GM06990 (cell line): ENCODE measurements around the gene POLR1G.
"Not testable (repeated sequence)": the region's sequence is repeated elsewhere in the genome, so short reads cannot be mapped to it uniquely, and the experiment has no call there.

Experiments
- DNase-seq: peaks from one replicate; pipeline ENCODE4 v3.0.0-alpha.2; 2011; ENCODE audit not compliant: insufficient read length; ENCODE audit errors: extremely low read depth
- H3K27me3 ChIP-seq: replicated peaks from 2 replicates; pipeline ENCODE4 v1.6.0; 2011; ENCODE audit warnings: low read length; ENCODE audit not compliant: control insufficient read depth, insufficient read depth
- H3K36me3 ChIP-seq: 2 replicates; pipeline ENCODE4 v1.5.1; 2011; ENCODE audit warnings: low read length; ENCODE audit not compliant: control insufficient read depth, insufficient read depth
- H3K4me3 ChIP-seq: replicated peaks from 2 replicates; pipeline ENCODE4 v1.5.1; 2011; ENCODE audit warnings: low read depth, mild to moderate bottlenecking, control low read depth, low read length
- TF ChIP-seq, protein P1 (sequence below): IDR thresholded peaks from 2 replicates; pipeline ENCODE4 v1.5.1; 2011; ENCODE audit warnings: low read length, control low read depth, mild to moderate bottlenecking, inconsistent platforms; ENCODE audit not compliant: insufficient read depth, poor library complexity, severe bottlenecking

The POLR1G gene

DNA sequence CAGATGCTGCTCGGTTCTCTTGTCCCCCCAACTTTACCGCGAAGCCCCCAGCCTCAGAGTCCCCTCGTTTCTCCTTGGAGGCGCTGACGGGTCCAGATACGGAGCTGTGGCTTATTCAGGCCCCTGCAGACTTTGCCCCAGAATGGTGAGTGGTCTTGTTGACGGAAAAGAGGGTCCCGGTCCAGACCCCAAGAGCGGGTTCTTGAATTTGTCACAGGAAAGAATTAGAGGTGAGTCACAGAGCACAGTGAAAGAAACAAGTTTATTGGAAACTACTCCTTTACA, 589 bp downstream of the POLR1G start:
- Histone ChIP-seq H3K27me3 (no peaks in the 10 kb centered on the region), H3K36me3 (no peaks in the 10 kb centered on the region), H3K4me3 (peak overlapping the region; percentile 88)
- TF ChIP-seq, protein P1, sequence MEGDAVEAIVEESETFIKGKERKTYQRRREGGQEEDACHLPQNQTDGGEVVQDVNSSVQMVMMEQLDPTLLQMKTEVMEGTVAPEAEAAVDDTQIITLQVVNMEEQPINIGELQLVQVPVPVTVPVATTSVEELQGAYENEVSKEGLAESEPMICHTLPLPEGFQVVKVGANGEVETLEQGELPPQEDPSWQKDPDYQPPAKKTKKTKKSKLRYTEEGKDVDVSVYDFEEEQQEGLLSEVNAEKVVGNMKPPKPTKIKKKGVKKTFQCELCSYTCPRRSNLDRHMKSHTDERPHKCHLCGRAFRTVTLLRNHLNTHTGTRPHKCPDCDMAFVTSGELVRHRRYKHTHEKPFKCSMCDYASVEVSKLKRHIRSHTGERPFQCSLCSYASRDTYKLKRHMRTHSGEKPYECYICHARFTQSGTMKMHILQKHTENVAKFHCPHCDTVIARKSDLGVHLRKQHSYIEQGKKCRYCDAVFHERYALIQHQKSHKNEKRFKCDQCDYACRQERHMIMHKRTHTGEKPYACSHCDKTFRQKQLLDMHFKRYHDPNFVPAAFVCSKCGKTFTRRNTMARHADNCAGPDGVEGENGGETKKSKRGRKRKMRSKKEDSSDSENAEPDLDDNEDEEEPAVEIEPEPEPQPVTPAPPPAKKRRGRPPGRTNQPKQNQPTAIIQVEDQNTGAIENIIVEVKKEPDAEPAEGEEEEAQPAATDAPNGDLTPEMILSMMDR, result no peak
- DNase-seq, result no peak

DNA sequence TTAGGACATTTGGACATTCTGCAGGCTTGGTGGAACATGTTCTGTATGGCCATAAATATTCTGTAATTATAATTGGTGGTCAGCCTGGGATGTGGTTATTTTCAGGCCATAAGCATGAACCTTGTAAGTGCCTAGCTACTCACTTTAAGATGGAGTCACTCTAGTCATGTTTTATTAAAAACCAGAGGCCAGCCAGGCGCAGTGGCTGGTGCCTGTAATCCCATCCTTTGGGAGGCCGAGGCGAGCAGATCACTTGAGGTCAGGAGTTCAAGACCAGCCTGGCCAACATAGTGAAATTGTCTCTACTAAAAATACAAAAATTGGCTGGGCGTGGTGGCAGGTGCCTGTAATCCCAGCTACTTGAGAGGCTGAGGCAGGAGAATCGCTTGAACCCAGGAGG, 1.1 kb downstream of the POLR1G start:
- not testable (repeated sequence) for H3K27me3 ChIP-seq, H3K36me3 ChIP-seq, DNase-seq
- peak overlapping the region; percentile 88 for H3K4me3 ChIP-seq

DNA sequence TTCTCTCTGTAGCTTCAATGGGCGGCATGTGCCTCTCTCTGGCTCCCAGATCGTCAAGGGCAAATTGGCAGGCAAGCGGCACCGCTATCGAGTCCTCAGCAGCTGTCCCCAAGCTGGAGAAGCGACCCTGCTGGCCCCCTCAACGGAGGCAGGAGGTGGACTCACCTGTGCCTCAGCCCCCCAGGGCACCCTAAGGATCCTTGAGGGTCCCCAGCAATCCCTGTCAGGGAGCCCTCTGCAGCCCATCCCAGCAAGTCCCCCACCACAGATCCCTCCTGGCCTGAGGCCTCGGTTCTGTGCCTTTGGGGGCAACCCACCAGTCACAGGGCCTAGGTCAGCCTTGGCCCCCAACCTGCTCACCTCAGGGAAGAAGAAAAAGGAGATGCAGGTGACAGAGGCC, 1.7 kb downstream of the POLR1G start:
- Histone ChIP-seq H3K36me3 (no peaks in the 10 kb centered on the region; the same call in 1 of the 2 replicates), H3K27me3 (no peaks in the 10 kb centered on the region), H3K4me3 (no peak overlapping the region)
- TF ChIP-seq, protein P1, result no peak
- no peak for DNase-seq

DNA sequence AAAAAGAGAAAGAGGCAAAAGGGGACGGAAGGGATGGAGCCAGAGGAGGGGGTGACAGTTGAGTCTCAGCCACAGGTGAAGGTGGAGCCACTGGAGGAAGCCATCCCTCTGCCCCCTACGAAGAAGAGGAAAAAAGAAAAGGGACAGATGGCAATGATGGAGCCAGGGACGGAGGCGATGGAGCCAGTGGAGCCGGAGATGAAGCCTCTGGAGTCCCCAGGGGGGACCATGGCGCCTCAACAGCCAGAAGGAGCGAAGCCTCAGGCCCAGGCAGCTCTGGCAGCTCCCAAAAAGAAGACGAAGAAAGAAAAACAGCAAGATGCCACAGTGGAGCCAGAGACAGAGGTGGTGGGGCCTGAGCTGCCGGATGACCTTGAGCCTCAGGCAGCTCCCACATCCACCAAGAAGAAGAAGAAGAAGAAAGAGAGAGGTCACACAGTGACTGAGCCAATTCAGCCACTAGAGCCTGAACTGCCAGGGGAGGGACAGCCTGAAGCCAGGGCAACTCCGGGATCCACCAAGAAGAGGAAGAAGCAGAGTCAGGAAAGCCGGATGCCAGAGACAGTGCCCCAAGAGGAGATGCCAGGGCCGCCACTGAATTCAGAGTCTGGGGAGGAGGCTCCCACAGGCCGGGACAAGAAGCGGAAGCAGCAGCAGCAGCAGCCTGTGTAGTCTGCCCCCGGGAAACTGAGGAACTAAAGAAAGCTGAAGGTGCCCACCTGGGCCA, 2.5 kb downstream of the POLR1G start:
- H3K36me3 ChIP-seq, result peaks cover 2% of the 10 kb centered on the region
- no peak for DNase-seq
- H3K4me3 ChIP-seq, result no peak overlapping the region
- TF ChIP-seq, protein P1, result no peak
- no peaks in the 10 kb centered on the region for H3K27me3 ChIP-seq

DNA sequence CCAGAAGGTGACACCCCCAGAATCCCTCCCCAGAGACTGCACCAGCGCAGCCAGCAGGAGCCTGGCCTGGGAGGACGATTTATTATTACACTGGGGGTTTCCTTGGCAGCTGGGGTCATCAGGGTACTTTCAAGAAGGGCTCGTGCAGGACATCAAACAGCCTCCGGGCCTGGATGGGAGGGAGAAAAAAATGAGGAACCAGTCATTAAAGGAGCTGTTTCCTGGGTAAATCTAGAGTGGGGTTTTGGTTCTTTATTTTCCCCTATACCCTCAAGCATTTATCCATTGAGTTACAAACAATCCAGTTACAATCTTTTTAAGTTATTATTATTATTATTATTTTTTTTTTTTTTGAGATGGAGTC, 3.1 kb downstream of the POLR1G start:
- Histone ChIP-seq H3K4me3 (no peak overlapping the region), H3K36me3 (peaks cover 2% of the 10 kb centered on the region), H3K27me3 (no peaks in the 10 kb centered on the region)
- TF ChIP-seq, protein P1, result no peak
- no peak for DNase-seq

DNA sequence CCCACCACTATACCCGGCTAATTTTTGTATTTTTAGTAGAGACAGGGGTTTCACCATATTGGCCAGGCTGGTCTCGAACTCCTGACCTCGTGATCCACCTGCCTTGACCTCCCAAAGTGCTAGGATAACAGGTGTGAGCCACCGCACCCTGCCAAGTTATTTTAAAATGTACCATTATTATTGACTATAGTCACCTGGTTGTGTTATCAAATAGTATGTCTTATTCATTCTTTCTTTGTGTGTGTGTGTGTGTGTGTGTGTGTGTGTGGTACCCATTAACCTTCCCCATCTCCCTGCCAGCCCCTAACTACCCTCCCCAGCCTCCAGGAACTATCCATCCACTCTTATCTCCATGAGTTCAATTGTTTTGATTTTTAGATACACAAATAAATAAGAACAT, 3.9 kb downstream of the POLR1G start:
- H3K36me3 ChIP-seq, H3K4me3 ChIP-seq: not testable (repeated sequence)

DNA sequence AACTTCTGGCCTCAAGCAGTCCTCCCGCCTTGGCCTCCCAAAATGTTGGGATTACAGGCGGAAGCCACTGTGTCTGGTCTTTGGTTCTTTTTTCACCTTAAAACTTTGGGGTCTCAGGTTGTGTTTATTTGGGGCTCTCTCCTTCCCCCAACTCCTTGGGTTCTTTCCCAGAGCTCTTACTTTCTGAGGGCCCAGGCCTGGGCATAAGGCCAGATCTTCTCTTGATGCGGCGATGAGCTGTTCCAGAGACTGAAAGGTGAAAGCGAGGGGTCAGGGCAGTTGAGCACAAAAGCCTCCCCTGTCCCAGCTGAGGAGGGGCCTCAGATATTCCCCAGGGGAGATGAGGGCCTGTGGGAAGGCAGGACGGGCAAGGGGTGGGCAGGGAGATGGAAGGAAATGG, 7.1 kb downstream of the POLR1G start:
- DNase-seq, result no peak
- TF ChIP-seq, protein P1, result no peak
- no peaks in the 10 kb centered on the region for H3K27me3 ChIP-seq
- H3K4me3 ChIP-seq, result no peak overlapping the region
- peaks cover 4% of the 10 kb centered on the region for H3K36me3 ChIP-seq

More for the DNA sequence above, 3.9 kb downstream of the POLR1G start:
- not testable (repeated sequence) for H3K27me3 ChIP-seq, DNase-seq
